Astrocyte (in vitro differentiated cells and primary cell): ENCODE data around the gene ADGRF1. TPM values are rescaled to one million over a fixed set of nuclear protein-coding genes. Genes with fewer than 3 reads are reported as not detected.
A peak's percentile ranks its signal among the peaks of the same experiment; 100 is the strongest.

Experiments
- DNase-seq: peaks from one replicate; pipeline ENCODE4 v3.0.0-alpha.2; 2010; ENCODE audit warnings: low read depth
- FAIRE-seq: peaks from 2 replicates; lab custom pipeline; 2011; peaks lifted over from hg19 to GRCh38; lab: Jason Lieb, UNC
- H2AFZ ChIP-seq: 2 replicates; pipeline ENCODE4 v1.6.0; 2012; ENCODE audit warnings: low read depth, low read length, inconsistent platforms
- H3K27ac ChIP-seq: 2 replicates; pipeline ENCODE4 v1.5.1; 2011; ENCODE audit warnings: low read depth, low read length, inconsistent platforms
- H3K27me3 ChIP-seq: 2 replicates; pipeline ENCODE4 v1.6.0; 2011; ENCODE audit warnings: low read length, inconsistent platforms; ENCODE audit not compliant: insufficient read depth
- H3K36me3 ChIP-seq: 2 replicates; pipeline ENCODE4 v1.5.1; 2011; ENCODE audit warnings: low read length, inconsistent platforms; ENCODE audit not compliant: insufficient read depth
- H3K4me1 ChIP-seq: 2 replicates; pipeline ENCODE4 v1.5.1; 2011; ENCODE audit warnings: low read length, inconsistent platforms; ENCODE audit not compliant: insufficient read depth
- H3K4me2 ChIP-seq: 2 replicates; pipeline ENCODE4 v1.6.0; 2012; ENCODE audit warnings: low read length, inconsistent platforms
- H3K4me3 ChIP-seq: 2 replicates; pipeline ENCODE4 v1.5.1; 2011; ENCODE audit warnings: low read depth, mild to moderate bottlenecking, low read length, inconsistent platforms; ENCODE audit not compliant: insufficient read depth
- H3K79me2 ChIP-seq: 2 replicates; pipeline ENCODE4 v1.6.0; 2012; ENCODE audit warnings: mild to moderate bottlenecking, low read length, inconsistent platforms; ENCODE audit not compliant: insufficient read depth
- H3K9ac ChIP-seq: 2 replicates; pipeline ENCODE4 v1.6.0; 2012; ENCODE audit warnings: mild to moderate bottlenecking, low read length, inconsistent platforms
- H3K9me3 ChIP-seq: 2 replicates; pipeline ENCODE4 v1.5.1; 2012; ENCODE audit warnings: low read depth, mild to moderate bottlenecking, low read length, inconsistent platforms; ENCODE audit not compliant: insufficient read depth
- H4K20me1 ChIP-seq: 2 replicates; pipeline ENCODE4 v1.6.0; 2012; ENCODE audit warnings: low read length, inconsistent platforms; ENCODE audit not compliant: insufficient read depth
- H3K27ac Mint-ChIP-seq: one replicate; pipeline ENCODE4 v1.8.0; 2021; ENCODE audit warnings: mild to moderate bottlenecking, mixed read lengths; ENCODE audit not compliant: unreplicated experiment
- H3K27me3 Mint-ChIP-seq: one replicate; pipeline ENCODE4 v1.8.0; 2021; ENCODE audit warnings: low read depth, mixed read lengths; ENCODE audit not compliant: unreplicated experiment
- H3K36me3 Mint-ChIP-seq: one replicate; pipeline ENCODE4 v1.8.0; 2021; ENCODE audit warnings: low read depth, mixed read lengths; ENCODE audit not compliant: unreplicated experiment
- H3K4me1 Mint-ChIP-seq: one replicate; pipeline ENCODE4 v1.8.0; 2021; ENCODE audit warnings: low read depth, mixed read lengths; ENCODE audit not compliant: unreplicated experiment
- H3K4me3 Mint-ChIP-seq: one replicate; pipeline ENCODE4 v1.8.0; 2021; ENCODE audit warnings: mild to moderate bottlenecking, moderate library complexity, mixed read lengths; ENCODE audit not compliant: unreplicated experiment
- H3K9me3 Mint-ChIP-seq: one replicate; pipeline ENCODE4 v1.8.0; 2021; ENCODE audit warnings: mild to moderate bottlenecking, mixed read lengths; ENCODE audit not compliant: unreplicated experiment
- EZH2 ChIP-seq: IDR thresholded peaks from 2 replicates; pipeline ENCODE4 v1.6.1; 2012; ENCODE audit warnings: mild to moderate bottlenecking, low read length, inconsistent platforms; ENCODE audit not compliant: insufficient read depth
- total RNA-seq: library from RNA; stranded (reverse); gene quantifications from 2 replicates; pipeline ENCODE4 v1.2.1, GENCODE V29; 2021
- TF ChIP-seq, protein P1 (sequence below): IDR thresholded peaks from 2 replicates; pipeline ENCODE4 v1.5.1; 2011; ENCODE audit warnings: low read depth, mild to moderate bottlenecking, inconsistent platforms, low read length, moderate library complexity; ENCODE audit not compliant: insufficient read depth

Gene ADGRF1
- total RNA-seq, 1 donor from 2014 or later: 0.25 TPM

GRCh38 chr6:47034926-47035325 lies 7.2 kb downstream of the ADGRF1 start:
- H3K27ac Mint-ChIP-seq: peak overlapping the region; percentile 13
- H3K27me3 Mint-ChIP-seq: no peaks in the 10 kb centered on the region
- Histone ChIP-seq H3K27me3 (no peaks in the 10 kb centered on the region), H3K9ac (peak overlapping the region; percentile 44), H3K9me3 (no peaks in the 10 kb centered on the region), H3K4me2 (peak overlapping the region; percentile 78), H3K27ac (peak overlapping the region; percentile 58), H2AFZ (peak overlapping the region; percentile 0), H3K4me3 (peak overlapping the region; percentile 30), H3K4me1 (peaks cover 10% of the 10 kb centered on the region), H3K36me3 (no peaks in the 10 kb centered on the region), H4K20me1 (no peaks in the 10 kb centered on the region), H3K79me2 (no peaks in the 10 kb centered on the region)
- no peaks in the 10 kb centered on the region for H3K9me3 Mint-ChIP-seq
- peak; percentile 100 for DNase-seq
- no peak overlapping the region for H3K4me3 Mint-ChIP-seq
- peaks cover 16% of the 10 kb centered on the region for H3K4me1 Mint-ChIP-seq
- FAIRE-seq: peak; percentile 75
- H3K36me3 Mint-ChIP-seq: no peaks in the 10 kb centered on the region
- TF ChIP-seq EZH2: no peak
- TF ChIP-seq, protein P1, sequence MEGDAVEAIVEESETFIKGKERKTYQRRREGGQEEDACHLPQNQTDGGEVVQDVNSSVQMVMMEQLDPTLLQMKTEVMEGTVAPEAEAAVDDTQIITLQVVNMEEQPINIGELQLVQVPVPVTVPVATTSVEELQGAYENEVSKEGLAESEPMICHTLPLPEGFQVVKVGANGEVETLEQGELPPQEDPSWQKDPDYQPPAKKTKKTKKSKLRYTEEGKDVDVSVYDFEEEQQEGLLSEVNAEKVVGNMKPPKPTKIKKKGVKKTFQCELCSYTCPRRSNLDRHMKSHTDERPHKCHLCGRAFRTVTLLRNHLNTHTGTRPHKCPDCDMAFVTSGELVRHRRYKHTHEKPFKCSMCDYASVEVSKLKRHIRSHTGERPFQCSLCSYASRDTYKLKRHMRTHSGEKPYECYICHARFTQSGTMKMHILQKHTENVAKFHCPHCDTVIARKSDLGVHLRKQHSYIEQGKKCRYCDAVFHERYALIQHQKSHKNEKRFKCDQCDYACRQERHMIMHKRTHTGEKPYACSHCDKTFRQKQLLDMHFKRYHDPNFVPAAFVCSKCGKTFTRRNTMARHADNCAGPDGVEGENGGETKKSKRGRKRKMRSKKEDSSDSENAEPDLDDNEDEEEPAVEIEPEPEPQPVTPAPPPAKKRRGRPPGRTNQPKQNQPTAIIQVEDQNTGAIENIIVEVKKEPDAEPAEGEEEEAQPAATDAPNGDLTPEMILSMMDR: no peak

- Histone ChIP-seq H3K79me2 (no peaks in the 10 kb centered on the region), H3K4me3 (peak overlapping the region; percentile 30), H3K4me1 (peaks cover 10% of the 10 kb centered on the region), H3K27me3 (no peaks in the 10 kb centered on the region), H3K27ac (peak overlapping the region; percentile 58), H3K9me3 (no peaks in the 10 kb centered on the region), H3K9ac (peak overlapping the region; percentile 44), H4K20me1 (no peaks in the 10 kb centered on the region), H2AFZ (peak overlapping the region; percentile 0), H3K36me3 (no peaks in the 10 kb centered on the region), H3K4me2 (peak overlapping the region; percentile 78)
- H3K27me3 Mint-ChIP-seq: no peaks in the 10 kb centered on the region
- TF ChIP-seq, protein P1: no peak
- TF ChIP-seq EZH2: no peak
- DNase-seq (peak; percentile 43), FAIRE-seq (no peak)
- H3K36me3 Mint-ChIP-seq: no peaks in the 10 kb centered on the region
- no peak overlapping the region for H3K4me3 Mint-ChIP-seq
- H3K4me1 Mint-ChIP-seq: peaks cover 16% of the 10 kb centered on the region
- peak overlapping the region; percentile 13 for H3K27ac Mint-ChIP-seq
- H3K9me3 Mint-ChIP-seq: no peaks in the 10 kb centered on the region
These were observed 7.7 kb downstream of the ADGRF1 start for GRCh38 chr6:47034421-47034820.

GRCh38 chr6:47032974-47033765 lies 9.0 kb downstream of the ADGRF1 start:
- no peak for FAIRE-seq

More at GRCh38 chr6:47032974-47033765, 9.0 kb downstream of the ADGRF1 start:
- Mint-ChIP-seq H3K27ac (no peak overlapping the region), H3K36me3 (no peaks in the 10 kb centered on the region), H3K9me3 (no peaks in the 10 kb centered on the region), H3K4me1 (peaks cover 21% of the 10 kb centered on the region), H3K4me3 (no peak overlapping the region), H3K27me3 (no peaks in the 10 kb centered on the region)
- Histone ChIP-seq H3K9me3 (no peaks in the 10 kb centered on the region), H3K4me1 (peaks cover 10% of the 10 kb centered on the region), H3K27ac (no peak overlapping the region), H3K36me3 (no peaks in the 10 kb centered on the region), H3K4me2 (no peak overlapping the region), H4K20me1 (no peaks in the 10 kb centered on the region), H3K27me3 (no peaks in the 10 kb centered on the region), H2AFZ (no peak overlapping the region), H3K9ac (no peak overlapping the region), H3K4me3 (no peak overlapping the region), H3K79me2 (no peaks in the 10 kb centered on the region)
- no peak for DNase-seq
- TF ChIP-seq, protein P1: no peak
- no peak for TF ChIP-seq EZH2
